ENCODE results near the gene P2RX3. TPM values are rescaled to one million over a fixed set of nuclear protein-coding genes. Genes with fewer than 3 reads are reported as not detected.

The P2RX3 gene
- total and polyA plus RNA-seq, 2 experiments from 2014 or later, result not detected

DNA sequence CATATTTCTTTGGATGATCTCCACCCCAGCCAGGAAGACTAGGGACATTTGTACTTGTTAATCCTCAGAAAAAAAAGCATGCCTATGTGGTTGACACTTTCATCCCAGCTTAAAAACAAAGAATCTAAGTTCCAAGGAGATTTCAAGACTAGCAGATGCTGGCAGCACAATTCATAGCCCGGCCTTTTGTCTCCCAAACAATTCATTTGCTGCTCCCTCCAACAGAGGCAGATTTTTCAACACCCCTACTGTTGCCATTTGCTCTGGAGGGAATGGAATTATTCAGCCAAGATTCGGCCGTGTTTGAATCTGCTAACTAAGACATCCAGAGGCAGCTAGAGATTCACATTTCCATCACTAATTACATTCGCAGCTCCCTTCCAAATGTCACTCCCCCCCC is 15.3 kb downstream of the P2RX3 start:
- Histone ChIP-seq H3K79me2 (no peaks in the 10 kb centered on the region), H3K4me2 (no peak overlapping the region), H3K9me2 (replicated peaks; ENCODE audit: insufficient read depth) (no peaks in the 10 kb centered on the region), H3K27ac (no peak overlapping the region), H3K36me3 (replicated peaks; ENCODE audit: insufficient read depth, low read depth) (no peaks in the 10 kb centered on the region), H4K20me1 (ENCODE audit: insufficient read depth, poor library complexity, severe bottlenecking) (no peaks in the 10 kb centered on the region), H3K27me3 (no peaks in the 10 kb centered on the region), H3K4me1 (ENCODE audit: insufficient read depth) (no peaks in the 10 kb centered on the region), H3K4me3 (no peak overlapping the region), H3K9me3 (ENCODE audit: low read depth) (no peaks in the 10 kb centered on the region), H2AFZ (no peak overlapping the region)
- WGBS (ENCODE audit: low lambda C conversion rate, missing lambda C conversion rate), result 60% methylated on average over 3 of the region's 4 CpGs
- TF ChIP-seq, protein P1, sequence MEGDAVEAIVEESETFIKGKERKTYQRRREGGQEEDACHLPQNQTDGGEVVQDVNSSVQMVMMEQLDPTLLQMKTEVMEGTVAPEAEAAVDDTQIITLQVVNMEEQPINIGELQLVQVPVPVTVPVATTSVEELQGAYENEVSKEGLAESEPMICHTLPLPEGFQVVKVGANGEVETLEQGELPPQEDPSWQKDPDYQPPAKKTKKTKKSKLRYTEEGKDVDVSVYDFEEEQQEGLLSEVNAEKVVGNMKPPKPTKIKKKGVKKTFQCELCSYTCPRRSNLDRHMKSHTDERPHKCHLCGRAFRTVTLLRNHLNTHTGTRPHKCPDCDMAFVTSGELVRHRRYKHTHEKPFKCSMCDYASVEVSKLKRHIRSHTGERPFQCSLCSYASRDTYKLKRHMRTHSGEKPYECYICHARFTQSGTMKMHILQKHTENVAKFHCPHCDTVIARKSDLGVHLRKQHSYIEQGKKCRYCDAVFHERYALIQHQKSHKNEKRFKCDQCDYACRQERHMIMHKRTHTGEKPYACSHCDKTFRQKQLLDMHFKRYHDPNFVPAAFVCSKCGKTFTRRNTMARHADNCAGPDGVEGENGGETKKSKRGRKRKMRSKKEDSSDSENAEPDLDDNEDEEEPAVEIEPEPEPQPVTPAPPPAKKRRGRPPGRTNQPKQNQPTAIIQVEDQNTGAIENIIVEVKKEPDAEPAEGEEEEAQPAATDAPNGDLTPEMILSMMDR (IDR thresholded peaks at IDR 0.05; ENCODE audit: poor library complexity), result no peak
- TF ChIP-seq EZH2 (IDR thresholded peaks at IDR 0.05; ENCODE audit: borderline replicate concordance) (no peak), EZH2phosphoT487 (IDR thresholded peaks at IDR 0.05; ENCODE audit: low read depth, severe bottlenecking, unreplicated experiment) (no peak)
- DNase-seq (ENCODE audit: low spot score), result no peak

DNA sequence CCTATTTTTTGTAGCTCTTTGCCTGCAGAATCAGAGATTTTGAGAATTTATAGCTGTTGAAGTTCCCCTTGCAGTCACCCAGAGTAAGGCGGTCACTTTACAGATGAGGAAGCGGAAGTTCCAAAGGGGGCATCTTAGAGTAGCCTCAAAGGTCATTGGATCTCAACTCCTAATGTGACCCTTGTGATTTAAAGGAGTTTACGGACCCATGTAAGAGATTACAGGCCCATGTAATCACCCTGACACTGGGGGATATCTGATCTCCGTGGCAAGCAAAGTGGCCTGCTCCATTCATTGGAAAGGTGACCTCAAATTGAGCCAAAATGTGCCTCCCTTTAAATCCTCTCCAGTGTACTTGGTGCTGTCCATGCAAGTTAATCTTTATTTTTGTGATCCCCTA is 15.7 kb downstream of the P2RX3 start:
- Histone ChIP-seq H3K27me3 (no peaks in the 10 kb centered on the region), H3K4me3 (no peak overlapping the region), H3K4me2 (no peak overlapping the region), H3K79me2 (no peaks in the 10 kb centered on the region), H3K9me2 (replicated peaks; ENCODE audit: insufficient read depth) (no peaks in the 10 kb centered on the region), H3K9me3 (ENCODE audit: low read depth) (no peaks in the 10 kb centered on the region), H3K27ac (no peak overlapping the region), H3K4me1 (ENCODE audit: insufficient read depth) (no peaks in the 10 kb centered on the region), H4K20me1 (ENCODE audit: insufficient read depth, poor library complexity, severe bottlenecking) (no peaks in the 10 kb centered on the region), H2AFZ (no peak overlapping the region), H3K36me3 (replicated peaks; ENCODE audit: insufficient read depth, low read depth) (no peaks in the 10 kb centered on the region)
- 74% methylated on average over 4 of the region's 4 CpGs for WGBS (ENCODE audit: low lambda C conversion rate, missing lambda C conversion rate)
- TF ChIP-seq, protein P1 (IDR thresholded peaks at IDR 0.05; ENCODE audit: poor library complexity), result no peak
- DNase-seq (ENCODE audit: low spot score), result no peak

DNA sequence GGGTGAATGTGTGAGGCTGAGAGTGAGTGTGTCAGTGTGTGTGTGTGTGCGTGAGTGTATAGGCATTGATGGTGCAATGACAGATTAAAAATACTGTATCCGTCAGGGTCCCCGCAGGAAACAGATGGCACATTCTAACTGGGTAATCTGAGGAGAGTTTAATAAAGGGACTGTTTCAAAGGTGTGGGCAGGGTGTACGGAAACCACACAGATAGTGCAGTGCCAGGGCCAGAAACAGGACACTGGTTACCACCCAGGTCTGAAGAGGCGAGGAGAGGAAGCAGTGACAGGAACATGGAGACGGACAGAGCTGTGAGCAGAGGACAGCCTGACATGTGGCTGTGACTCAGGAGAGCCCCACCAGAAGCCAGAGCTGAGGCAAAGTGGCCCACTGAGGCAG is 16.5 kb downstream of the P2RX3 start:
- Histone ChIP-seq H3K27ac (no peak overlapping the region), H4K20me1 (ENCODE audit: insufficient read depth, poor library complexity, severe bottlenecking) (no peaks in the 10 kb centered on the region), H3K4me2 (no peak overlapping the region), H3K27me3 (no peaks in the 10 kb centered on the region), H2AFZ (no peak overlapping the region), H3K36me3 (replicated peaks; ENCODE audit: insufficient read depth, low read depth) (no peaks in the 10 kb centered on the region), H3K4me3 (no peak overlapping the region), H3K79me2 (no peaks in the 10 kb centered on the region), H3K9me2 (replicated peaks; ENCODE audit: insufficient read depth) (no peaks in the 10 kb centered on the region), H3K9me3 (ENCODE audit: low read depth) (no peaks in the 10 kb centered on the region), H3K4me1 (ENCODE audit: insufficient read depth) (no peaks in the 10 kb centered on the region)
- no peak for DNase-seq (ENCODE audit: low spot score)
- TF ChIP-seq EZH2 (IDR thresholded peaks at IDR 0.05; ENCODE audit: borderline replicate concordance) (no peak), EZH2phosphoT487 (IDR thresholded peaks at IDR 0.05; ENCODE audit: low read depth, severe bottlenecking, unreplicated experiment) (no peak)
- TF ChIP-seq, protein P1 (IDR thresholded peaks at IDR 0.05; ENCODE audit: poor library complexity), result no peak
- 86% methylated on average over 6 of the region's 6 CpGs for WGBS (ENCODE audit: low lambda C conversion rate, missing lambda C conversion rate)

DNA sequence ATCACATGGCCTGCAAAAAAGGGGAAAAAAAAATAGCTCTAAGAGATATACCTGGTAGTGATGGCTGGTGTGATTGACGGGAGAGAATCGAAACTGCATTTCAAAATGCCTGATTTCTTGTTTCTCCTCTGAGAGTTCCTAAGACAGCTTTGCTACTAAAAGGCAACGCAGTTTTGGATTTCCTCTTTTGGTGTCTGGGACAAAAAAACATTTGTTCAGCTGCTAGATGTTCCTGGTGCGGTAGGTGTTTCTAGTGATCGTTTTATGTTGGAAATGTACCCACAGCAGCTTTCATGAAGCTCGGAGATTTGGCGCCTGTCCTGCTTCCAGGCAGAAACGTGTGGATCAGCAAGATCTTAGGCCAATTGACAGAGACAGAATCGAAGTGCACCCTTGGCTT is 18.1 kb downstream of the P2RX3 start:
- no peaks in the 10 kb centered on the region for H4K20me1 ChIP-seq (ENCODE audit: insufficient read depth, poor library complexity, severe bottlenecking)
- H3K27me3 ChIP-seq, result no peaks in the 10 kb centered on the region

More for the DNA sequence above, 18.1 kb downstream of the P2RX3 start:
- 88% methylated on average over 9 of the region's 9 CpGs for WGBS (ENCODE audit: low lambda C conversion rate, missing lambda C conversion rate)
- Histone ChIP-seq H3K27ac (no peak overlapping the region), H3K79me2 (no peaks in the 10 kb centered on the region), H3K9me2 (replicated peaks; ENCODE audit: insufficient read depth) (no peaks in the 10 kb centered on the region), H3K4me3 (no peak overlapping the region), H2AFZ (no peak overlapping the region), H3K4me1 (ENCODE audit: insufficient read depth) (peaks cover 6% of the 10 kb centered on the region), H3K4me2 (no peak overlapping the region), H3K9me3 (ENCODE audit: low read depth) (no peaks in the 10 kb centered on the region), H3K36me3 (replicated peaks; ENCODE audit: insufficient read depth, low read depth) (no peaks in the 10 kb centered on the region)
- TF ChIP-seq EZH2phosphoT487 (IDR thresholded peaks at IDR 0.05; ENCODE audit: low read depth, severe bottlenecking, unreplicated experiment) (no peak), EZH2 (IDR thresholded peaks at IDR 0.05; ENCODE audit: borderline replicate concordance) (no peak)
- TF ChIP-seq, protein P1 (IDR thresholded peaks at IDR 0.05; ENCODE audit: poor library complexity), result no peak
- DNase-seq (ENCODE audit: low spot score), result no peak
